Left renal cortex interstitium (tissue), 4 donors: ENCODE measurements around the gene NBPF11. TPM values are rescaled to one million over a fixed set of nuclear protein-coding genes. Genes with fewer than 3 reads are reported as not detected.
"Not testable (repeated sequence)": the region's sequence is repeated elsewhere in the genome, so short reads cannot be mapped to it uniquely, and the experiment has no call there.

ENCODE experiments used
- DNase-seq, 4 donors: peaks; one replicate each; pipeline ENCODE4 v3.0.0-alpha.2; 2013; ENCODE audit warnings: low read depth in 4 of 4, low spot score in 2 of 4, missing footprints in 1 of 4
- polyA plus RNA-seq, 4 donors: library from polyadenylated mRNA; unstranded; fragments of 120-200 nt; gene quantifications; one replicate each; pipeline ENCODE4 v1.2.1, GENCODE V29; 2013; ENCODE audit not compliant: insufficient read length in 4 of 4

NBPF11 gene
- polyA plus RNA-seq, 4 donors = 23.2 to 44.3 (median 29.1) TPM

DNA sequence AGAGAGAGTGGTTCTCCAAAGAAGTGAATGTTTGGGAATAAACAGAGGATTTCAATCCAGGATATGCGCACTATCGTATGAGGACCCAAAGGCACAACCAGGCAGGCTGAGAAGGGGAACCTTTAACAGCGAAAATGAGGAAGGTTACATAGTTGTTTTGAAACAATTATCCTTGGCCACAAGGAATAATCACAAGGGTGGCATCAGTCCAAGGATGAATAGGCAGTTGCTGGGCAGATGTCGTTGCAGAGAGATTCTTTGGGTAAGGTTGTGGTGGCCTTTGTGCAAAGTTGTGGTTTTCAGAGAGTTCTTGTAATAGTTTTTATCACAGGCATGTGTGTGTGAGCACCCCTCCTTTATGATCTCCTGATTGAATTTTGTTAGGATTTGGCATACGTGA is 94.7 kb downstream of the NBPF11 start:
- not testable (repeated sequence) for DNase-seq

Other genes with a start within 250 kb of the NBPF11 start
- gene GJA8, start 249.5 kb downstream of the NBPF11 start, polyA plus RNA-seq = under 1 TPM; 0.17 to 0.87 (median 0.48) TPM
- gene GPR89B, start 223.9 kb downstream of the NBPF11 start, polyA plus RNA-seq = 10 to 100 TPM; 37.2 to 53.7 (median 47.3) TPM